HK-2 (cell line): ENCODE measurements around the gene NAALADL1.
"Not testable (repeated sequence)": the region's sequence is repeated elsewhere in the genome, so short reads cannot be mapped to it uniquely, and the experiment has no call there.

Source experiments
- DNase-seq: peaks from one replicate; pipeline ENCODE4 v3.0.0-alpha.2; 2018; ENCODE audit not compliant: unreplicated experiment

Gene NAALADL1

GRCh38 chr11:65051398-65051858 lies 6.9 kb downstream of the NAALADL1 start:
- DNase-seq: no peak

- no peak for DNase-seq
Measured at GRCh38 chr11:65047581-65048422, 10.6 kb downstream of the NAALADL1 start.

- DNase-seq: no peak
Measured at GRCh38 chr11:65045728-65046127, 12.6 kb downstream of the NAALADL1 start.

- DNase-seq: no peak
Measured at GRCh38 chr11:65045061-65045460, 13.3 kb downstream of the NAALADL1 start.

- DNase-seq: no peak
Measured at GRCh38 chr11:65043881-65044501, 14.4 kb downstream of the NAALADL1 start.

GRCh38 chr11:65042891-65043290 lies 15.5 kb downstream of the NAALADL1 start:
- DNase-seq: no peak

- DNase-seq: peak; percentile 88
Measured at GRCh38 chr11:65040847-65041622, 17.3 kb downstream of the NAALADL1 start, which contains the start of gene SAC3D1. SAC3D1 (plus strand) TSS chr11:65041210; CDS start chr11:65041293, 83 bp downstream.

GRCh38 chr11:65040520-65040846 lies 17.9 kb downstream of the NAALADL1 start:
- no peak for DNase-seq

- no peak for DNase-seq
Measured at GRCh38 chr11:65036931-65037330, 21.4 kb downstream of the NAALADL1 start.

- DNase-seq: no peak
Measured at GRCh38 chr11:65035579-65035978, 22.8 kb downstream of the NAALADL1 start.

GRCh38 chr11:65034423-65034822 lies 23.9 kb downstream of the NAALADL1 start:
- no peak for DNase-seq

- no peak for DNase-seq
Measured at GRCh38 chr11:65032216-65032615, 26.1 kb downstream of the NAALADL1 start.

- DNase-seq: peak; percentile 85
Measured at GRCh38 chr11:65027213-65028067, 30.9 kb downstream of the NAALADL1 start, which contains the start of gene SNX15. SNX15 (plus strand) TSS chr11:65027439; CDS start chr11:65027538, 99 bp downstream.

- DNase-seq: no peak
Measured at GRCh38 chr11:65026810-65027209, 31.5 kb downstream of the NAALADL1 start.

GRCh38 chr11:65023502-65023901 lies 34.9 kb downstream of the NAALADL1 start:
- DNase-seq: not testable (repeated sequence)

GRCh38 chr11:65021509-65021908 lies 36.8 kb downstream of the NAALADL1 start:
- no peak for DNase-seq

- DNase-seq: no peak
Measured at GRCh38 chr11:65021003-65021402, 37.4 kb downstream of the NAALADL1 start.

- no peak for DNase-seq
Measured at GRCh38 chr11:65019824-65020223, 38.5 kb downstream of the NAALADL1 start.

- no peak for DNase-seq
Measured at GRCh38 chr11:65017937-65018336, 40.4 kb downstream of the NAALADL1 start.

GRCh38 chr11:65016705-65017104 lies 41.6 kb downstream of the NAALADL1 start:
- no peak for DNase-seq

- no peak for DNase-seq
Measured at GRCh38 chr11:65014726-65015227, 43.6 kb downstream of the NAALADL1 start.
